GM12878 (cell line): ENCODE data around the gene CLIC6.

ENCODE experiments used
- EGR1 ChIP-seq, 2 experiments: IDR thresholded peaks; 1 replicate in 1 of 2; 2 replicates in 1 of 2; pipeline ENCODE4 v1.6.1; 2011 to 2012; ENCODE audit warnings: low read depth in 2 of 2, low read length in 2 of 2, borderline replicate concordance in 1 of 2, mild to moderate bottlenecking in 1 of 2, moderate library complexity in 1 of 2
- ESRRA ChIP-seq: IDR thresholded peaks from 2 replicates; pipeline ENCODE4 v1.6.1; 2012; ENCODE audit warnings: mild to moderate bottlenecking, low read length, improper control_type of control experiment
- POLR2A ChIP-seq: IDR thresholded peaks from 2 replicates; pipeline ENCODE4 v1.6.1; 2011; ENCODE audit warnings: low read depth, mild to moderate bottlenecking, low read length
- RELA ChIP-seq: fragments of 450-650 bp; IDR thresholded peaks from 2 replicates; pipeline ENCODE4 v1.8.0; 2014; ENCODE audit warnings: borderline replicate concordance; ENCODE audit not compliant: partially characterized antibody
- SP1 ChIP-seq: IDR thresholded peaks from one replicate; pipeline ENCODE4 v1.6.1; 2011; ENCODE audit warnings: low read depth, low read length
- TCF7 ChIP-seq: IDR thresholded peaks from 2 replicates; pipeline ENCODE4 v1.6.1; 2014; ENCODE audit warnings: antibody characterized with exemption, borderline replicate concordance
- ZBED1 ChIP-seq: IDR thresholded peaks from 2 replicates; pipeline ENCODE4 v1.6.1; 2016; ENCODE audit warnings: borderline replicate concordance
- ZNF274 ChIP-seq: IDR thresholded peaks from one replicate; pipeline ENCODE4 v1.8.0; 2011; ENCODE audit not compliant: insufficient read length, insufficient read depth
- TF ChIP-seq, protein P1 (sequence below): IDR thresholded peaks from 2 replicates; pipeline ENCODE4 v1.6.1; 2011; ENCODE audit warnings: low read depth, mild to moderate bottlenecking, low read length, moderate library complexity, borderline replicate concordance; ENCODE audit errors: extremely low read depth
- TF ChIP-seq, protein P2 (sequence below), 3 experiments: IDR thresholded peaks in 2 of 3; conservative IDR thresholded peaks in 1 of 3; 2 replicates each; pipeline ENCODE4 v1.5.1; 2011; ENCODE audit warnings: low read depth in 3 of 3, low read length in 3 of 3, mild to moderate bottlenecking in 3 of 3, control low read depth in 2 of 3, moderate library complexity in 2 of 3, inconsistent platforms in 1 of 3, mixed read lengths in 1 of 3; ENCODE audit not compliant: control insufficient read depth in 2 of 3, insufficient read depth in 1 of 3; ENCODE audit errors: extremely low read depth in 1 of 3
- TF ChIP-seq, protein P3 (sequence below): IDR thresholded peaks from 2 replicates; pipeline ENCODE4 v1.6.1; 2012; ENCODE audit warnings: low read depth, low read length, improper control_type of control experiment

DNA sequence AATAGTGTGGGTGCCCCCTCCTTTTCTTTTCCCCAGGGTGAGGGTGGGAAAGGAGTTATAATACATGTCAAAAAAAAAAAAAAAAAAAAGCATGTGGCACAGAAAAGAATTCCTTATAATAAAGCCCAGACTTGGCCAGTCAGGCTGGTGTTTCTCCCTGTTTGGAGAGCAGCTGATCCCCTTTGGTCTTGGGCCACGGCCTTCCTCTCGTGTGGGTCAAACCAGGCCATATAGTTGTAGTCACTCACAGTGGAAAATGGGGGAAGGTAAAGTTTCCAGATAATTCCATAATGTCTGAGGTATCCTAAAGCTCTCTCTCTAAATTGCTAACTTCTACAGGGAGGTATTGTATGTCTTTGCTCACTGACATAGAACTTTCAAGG lies 22.0 kb downstream of the CLIC6 start:
- TF ChIP-seq ESRRA (no peak), POLR2A (no peak), TCF7 (no peak), RELA (no peak), SP1 (no peak), ZBED1 (no peak), EGR1 (IDR thresholded peaks at IDR 0.05; ENCODE audit: borderline replicate concordance in 1 of 2, low read depth in 2 of 2, low read length in 2 of 2) (no peak), ZNF274 (no peak)
- TF ChIP-seq, protein P1, sequence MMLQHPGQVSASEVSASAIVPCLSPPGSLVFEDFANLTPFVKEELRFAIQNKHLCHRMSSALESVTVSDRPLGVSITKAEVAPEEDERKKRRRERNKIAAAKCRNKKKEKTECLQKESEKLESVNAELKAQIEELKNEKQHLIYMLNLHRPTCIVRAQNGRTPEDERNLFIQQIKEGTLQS, result no peak
- TF ChIP-seq, protein P2, sequence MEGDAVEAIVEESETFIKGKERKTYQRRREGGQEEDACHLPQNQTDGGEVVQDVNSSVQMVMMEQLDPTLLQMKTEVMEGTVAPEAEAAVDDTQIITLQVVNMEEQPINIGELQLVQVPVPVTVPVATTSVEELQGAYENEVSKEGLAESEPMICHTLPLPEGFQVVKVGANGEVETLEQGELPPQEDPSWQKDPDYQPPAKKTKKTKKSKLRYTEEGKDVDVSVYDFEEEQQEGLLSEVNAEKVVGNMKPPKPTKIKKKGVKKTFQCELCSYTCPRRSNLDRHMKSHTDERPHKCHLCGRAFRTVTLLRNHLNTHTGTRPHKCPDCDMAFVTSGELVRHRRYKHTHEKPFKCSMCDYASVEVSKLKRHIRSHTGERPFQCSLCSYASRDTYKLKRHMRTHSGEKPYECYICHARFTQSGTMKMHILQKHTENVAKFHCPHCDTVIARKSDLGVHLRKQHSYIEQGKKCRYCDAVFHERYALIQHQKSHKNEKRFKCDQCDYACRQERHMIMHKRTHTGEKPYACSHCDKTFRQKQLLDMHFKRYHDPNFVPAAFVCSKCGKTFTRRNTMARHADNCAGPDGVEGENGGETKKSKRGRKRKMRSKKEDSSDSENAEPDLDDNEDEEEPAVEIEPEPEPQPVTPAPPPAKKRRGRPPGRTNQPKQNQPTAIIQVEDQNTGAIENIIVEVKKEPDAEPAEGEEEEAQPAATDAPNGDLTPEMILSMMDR (IDR thresholded peaks at IDR 0.05 in 2 of 3, conservative IDR thresholded peaks at IDR 0.05 in 1 of 3; ENCODE audit: control insufficient read depth in 2 of 3, extremely low read depth in 1 of 3, insufficient read depth in 1 of 3, low read depth in 3 of 3, low read length in 3 of 3), result no peak
- TF ChIP-seq, protein P3, sequence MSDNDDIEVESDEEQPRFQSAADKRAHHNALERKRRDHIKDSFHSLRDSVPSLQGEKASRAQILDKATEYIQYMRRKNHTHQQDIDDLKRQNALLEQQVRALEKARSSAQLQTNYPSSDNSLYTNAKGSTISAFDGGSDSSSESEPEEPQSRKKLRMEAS, result no peak
